Body of pancreas (tissue), 4 donors: Measurements from ENCODE around the gene MREG.

Experiments used
- CTCF ChIP-seq, 7 experiments: fragments of 450-650 bp in 4 of 7; fragments of 200-600 bp in 3 of 7; sonication (generic) in 3 of 7; IDR thresholded peaks; one replicate each; pipeline ENCODE4 v1.5.1; 2016 to 2019; ENCODE audit warnings: antibody characterized with exemption in 7 of 7
- POLR2A ChIP-seq, 3 donors: fragments of 450-650 bp; IDR thresholded peaks; one replicate each; pipeline ENCODE4 v1.6.1; 2016; ENCODE audit warnings: antibody characterized with exemption in 3 of 3, mild to moderate bottlenecking in 2 of 3

- TF ChIP-seq CTCF (IDR thresholded peaks at IDR 0.05) (no peak), POLR2A (IDR thresholded peaks at IDR 0.05) (no peak)
Measured at GRCh38 chr2:215940645-215941184, 72.6 kb downstream of the MREG start.
